Fibroblast of lung (primary cell): Measurements from ENCODE around the gene KIF1A. TPM values are rescaled to one million over a fixed set of nuclear protein-coding genes. Genes with fewer than 3 reads are reported as not detected.

Experiments
- DNase-seq, 2 donors: peaks; one replicate each; pipeline versions ENCODE4 v3.0.0 to v3.0.0-alpha.2; 2010; ENCODE audit warnings: low read depth in 2 of 2
- H2AFZ ChIP-seq: 2 replicates; pipeline ENCODE4 v1.5.1; 2012; ENCODE audit warnings: low read length, control low read depth, inconsistent platforms
- H3K27ac ChIP-seq: 2 replicates; pipeline ENCODE4 v1.5.1; 2011; ENCODE audit warnings: low read length, control low read depth; ENCODE audit not compliant: insufficient read depth
- H3K27me3 ChIP-seq: 2 replicates; pipeline ENCODE4 v1.5.1; 2011; ENCODE audit warnings: mild to moderate bottlenecking, low read length; ENCODE audit not compliant: control insufficient read depth, insufficient read depth
- H3K36me3 ChIP-seq: 2 replicates; pipeline ENCODE4 v1.5.1; 2011; ENCODE audit warnings: low read length; ENCODE audit not compliant: control insufficient read depth, insufficient read depth
- H3K4me1 ChIP-seq: 2 replicates; pipeline ENCODE4 v1.5.1; 2011; ENCODE audit warnings: low read length; ENCODE audit not compliant: control insufficient read depth, insufficient read depth; ENCODE audit errors: extremely low read depth
- H3K4me2 ChIP-seq: 2 replicates; pipeline ENCODE4 v1.5.1; 2011; ENCODE audit warnings: low read length, control low read depth; ENCODE audit not compliant: insufficient read depth; ENCODE audit errors: extremely low read depth
- H3K4me3 ChIP-seq, 4 experiments: fragments of 200-600 bp in 1 of 4; sonication (generic) in 1 of 4; replicated peaks in 1 of 4; 2 replicates each; pipeline ENCODE4 v1.5.1; 2011 to 2016; ENCODE audit warnings: low read length in 4 of 4, low read depth in 3 of 4, mild to moderate bottlenecking in 3 of 4, control low read depth in 2 of 4, inconsistent platforms in 1 of 4, mixed read lengths in 1 of 4; ENCODE audit not compliant: insufficient read depth in 1 of 4; ENCODE audit errors: control extremely low read depth in 1 of 4
- H3K79me2 ChIP-seq: 2 replicates; pipeline ENCODE4 v1.5.1; 2012; ENCODE audit warnings: mild to moderate bottlenecking, low read length, inconsistent platforms; ENCODE audit not compliant: control insufficient read depth, insufficient read depth
- H3K9ac ChIP-seq: 2 replicates; pipeline ENCODE4 v1.5.1; 2011; ENCODE audit warnings: mild to moderate bottlenecking, low read length, control low read depth; ENCODE audit not compliant: insufficient read depth
- H3K9me3 ChIP-seq: 2 replicates; pipeline ENCODE4 v1.5.1; 2012; ENCODE audit warnings: low read depth, low read length; ENCODE audit not compliant: control insufficient read depth, insufficient read depth
- H4K20me1 ChIP-seq: 2 replicates; pipeline ENCODE4 v1.5.1; 2011; ENCODE audit warnings: low read length; ENCODE audit not compliant: control insufficient read depth, insufficient read depth; ENCODE audit errors: extremely low read depth
- EZH2 ChIP-seq: IDR thresholded peaks from 2 replicates; pipeline ENCODE4 v1.5.1; 2012; ENCODE audit warnings: low read length, control low read depth, mild to moderate bottlenecking; ENCODE audit errors: missing control alignments
- polyA plus RNA-seq, 2 donors: library from polyadenylated mRNA; depleted of rRNA in 1 of 2; stranded (reverse) in 1 of 2; unstranded in 1 of 2; fragments of >200 nt; gene quantifications; 2 replicates each; pipeline ENCODE4 v1.2.1, GENCODE V29; 2011 to 2012; ENCODE audit warnings: missing spikeins in 1 of 2
- total RNA-seq: library from RNA; depleted of rRNA; stranded (reverse); fragments of >200 nt; gene quantifications from 2 replicates; pipeline ENCODE4 v1.2.1, GENCODE V29; 2014
- TF ChIP-seq, protein P1 (sequence below), 2 donors: IDR thresholded peaks in 1 of 2; conservative IDR thresholded peaks in 1 of 2; 1 replicate in 1 of 2; 2 replicates in 1 of 2; pipeline ENCODE4 v1.5.1; 2011 to 2012; ENCODE audit warnings: low read length in 2 of 2, control low read depth in 1 of 2, inconsistent platforms in 1 of 2, low read depth in 1 of 2, mild to moderate bottlenecking in 1 of 2

Gene KIF1A
- total and polyA plus RNA-seq, 2 donors (not counting 1 experiment from before 2014, with no cell fraction given), result 0.05 TPM; not detected in 1

DNA sequence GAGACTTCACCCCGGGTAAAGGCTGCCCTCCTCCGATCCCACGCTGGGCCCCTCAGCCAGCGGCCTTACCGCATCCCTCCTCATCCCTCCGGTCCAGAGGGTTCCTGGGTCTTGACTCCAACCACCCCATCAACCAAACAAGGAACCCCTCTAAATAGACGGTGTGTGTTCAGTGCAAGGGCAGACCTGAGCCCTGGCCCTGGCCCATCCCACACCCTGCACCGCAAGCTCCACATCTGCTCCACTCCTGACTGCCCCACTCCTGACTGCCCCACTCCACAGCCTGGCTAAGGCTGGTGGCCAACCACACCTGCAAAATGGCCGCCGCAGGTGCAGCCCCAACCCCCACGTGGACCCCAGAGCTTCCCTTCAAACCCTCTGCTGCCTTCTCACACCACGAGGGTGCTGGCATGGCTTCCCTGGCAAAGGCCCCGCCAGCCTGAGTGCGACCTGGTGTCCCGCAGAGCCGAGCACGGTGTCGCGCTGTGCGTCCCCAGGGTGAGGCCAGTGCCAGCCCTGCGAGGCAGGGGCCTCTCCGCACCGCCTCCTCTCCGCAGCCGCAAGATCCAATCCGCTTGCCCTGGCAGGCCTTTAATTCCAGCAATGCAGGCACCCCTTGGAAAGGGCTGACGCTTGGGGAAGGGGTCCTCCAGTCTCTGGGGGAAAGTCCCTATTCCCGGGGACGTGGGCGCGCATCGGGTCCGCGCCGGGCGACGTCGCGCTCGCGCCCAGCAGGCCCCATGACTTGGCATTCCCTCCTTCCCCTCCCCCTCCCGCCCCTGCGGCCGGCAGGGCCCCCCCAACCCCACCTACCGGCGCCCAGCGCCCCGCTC, 1.5 kb downstream of the KIF1A start:
- Histone ChIP-seq H3K27me3 (peaks cover 24% of the 10 kb centered on the region), H3K79me2 (no peaks in the 10 kb centered on the region), H3K9me3 (no peaks in the 10 kb centered on the region), H3K4me3 (no peak overlapping the region), H3K4me2 (no peak overlapping the region), H4K20me1 (no peaks in the 10 kb centered on the region), H3K36me3 (no peaks in the 10 kb centered on the region), H2AFZ (no peak overlapping the region), H3K9ac (no peak overlapping the region), H3K4me1 (no peaks in the 10 kb centered on the region), H3K27ac (no peak overlapping the region)
- no peak for DNase-seq
- TF ChIP-seq, protein P1, sequence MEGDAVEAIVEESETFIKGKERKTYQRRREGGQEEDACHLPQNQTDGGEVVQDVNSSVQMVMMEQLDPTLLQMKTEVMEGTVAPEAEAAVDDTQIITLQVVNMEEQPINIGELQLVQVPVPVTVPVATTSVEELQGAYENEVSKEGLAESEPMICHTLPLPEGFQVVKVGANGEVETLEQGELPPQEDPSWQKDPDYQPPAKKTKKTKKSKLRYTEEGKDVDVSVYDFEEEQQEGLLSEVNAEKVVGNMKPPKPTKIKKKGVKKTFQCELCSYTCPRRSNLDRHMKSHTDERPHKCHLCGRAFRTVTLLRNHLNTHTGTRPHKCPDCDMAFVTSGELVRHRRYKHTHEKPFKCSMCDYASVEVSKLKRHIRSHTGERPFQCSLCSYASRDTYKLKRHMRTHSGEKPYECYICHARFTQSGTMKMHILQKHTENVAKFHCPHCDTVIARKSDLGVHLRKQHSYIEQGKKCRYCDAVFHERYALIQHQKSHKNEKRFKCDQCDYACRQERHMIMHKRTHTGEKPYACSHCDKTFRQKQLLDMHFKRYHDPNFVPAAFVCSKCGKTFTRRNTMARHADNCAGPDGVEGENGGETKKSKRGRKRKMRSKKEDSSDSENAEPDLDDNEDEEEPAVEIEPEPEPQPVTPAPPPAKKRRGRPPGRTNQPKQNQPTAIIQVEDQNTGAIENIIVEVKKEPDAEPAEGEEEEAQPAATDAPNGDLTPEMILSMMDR (conservative IDR thresholded peaks at IDR 0.05 in 1 of 2, IDR thresholded peaks at IDR 0.05 in 1 of 2; ENCODE audit: low read depth in 1 of 2, low read length in 2 of 2), result no peak
- peak; percentile 57 for TF ChIP-seq EZH2

DNA sequence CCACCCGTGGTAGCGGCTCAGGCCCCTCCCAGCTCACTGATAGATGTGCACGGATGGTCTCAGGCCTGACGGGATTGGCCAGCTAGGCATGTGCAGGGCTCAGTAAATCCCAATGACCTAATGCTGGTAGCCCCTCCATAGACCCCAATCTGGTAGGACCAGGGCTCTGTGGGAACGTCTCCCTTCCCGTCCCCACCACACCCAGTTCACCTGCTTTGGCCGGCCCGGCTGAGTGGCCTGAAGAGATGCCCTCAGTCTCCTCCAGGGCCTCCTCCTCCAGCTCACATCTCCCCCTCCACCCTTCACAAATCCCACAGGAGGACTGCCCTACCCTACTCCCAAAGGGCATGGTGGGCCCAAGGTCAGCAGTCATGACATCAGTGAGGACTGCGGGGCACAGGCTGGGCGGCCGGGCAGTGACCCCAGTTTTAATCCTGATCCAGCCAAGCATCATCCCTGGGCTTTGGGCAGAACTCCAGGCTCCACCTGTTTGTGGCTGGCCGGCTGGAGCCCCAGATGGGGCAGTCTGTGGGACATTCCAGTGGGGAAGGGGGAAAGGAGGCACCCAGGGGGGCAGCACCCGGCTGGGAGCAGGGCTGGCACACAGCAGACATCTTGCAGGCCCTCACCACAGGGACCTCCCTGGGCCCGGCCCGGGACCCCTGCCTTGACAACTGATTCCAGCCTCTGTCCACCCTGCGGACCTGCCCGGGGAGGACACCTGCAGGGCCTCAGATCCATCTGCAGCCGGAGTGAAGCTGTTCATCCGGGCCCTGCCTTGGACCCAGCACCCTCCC, 2.3 kb downstream of the KIF1A start:
- no peak for DNase-seq
- H3K27me3 ChIP-seq, result peaks cover 19% of the 10 kb centered on the region
- no peak overlapping the region for H3K4me2 ChIP-seq
- H3K4me3 ChIP-seq, result no peak overlapping the region
- no peaks in the 10 kb centered on the region for H3K79me2 ChIP-seq
- TF ChIP-seq, protein P1 (conservative IDR thresholded peaks at IDR 0.05 in 1 of 2, IDR thresholded peaks at IDR 0.05 in 1 of 2; ENCODE audit: low read depth in 1 of 2, low read length in 2 of 2), result no peak
- no peak for TF ChIP-seq EZH2
- no peaks in the 10 kb centered on the region for H3K9me3 ChIP-seq
- H3K9ac ChIP-seq, result no peak overlapping the region
- no peaks in the 10 kb centered on the region for H4K20me1 ChIP-seq
- H3K27ac ChIP-seq, result no peak overlapping the region
- no peak overlapping the region for H2AFZ ChIP-seq
- H3K36me3 ChIP-seq, result no peaks in the 10 kb centered on the region
- no peaks in the 10 kb centered on the region for H3K4me1 ChIP-seq
